Activated T-helper 1 cell treated with anti-CD3 and anti-CD28 coated beads, Interleukin-12 subunit alpha, Interleukin-12 subunit beta, Interleukin-2, Interleukin-4 antibody, amounts not matched to agents 30 ng/mL and 10 ng/mL and 1 ng/mL, durations not matched to agents 14 hours and 24 hours and 36 hours (primary cell): ENCODE data around the gene SERPINB6. TPM values are rescaled to one million over a fixed set of nuclear protein-coding genes. Genes with fewer than 3 reads are reported as not detected.

Experiments
- DNase-seq: peaks from one replicate; pipeline ENCODE4 v3.0.0; 2021; ENCODE audit warnings: low spot score
- H3K27ac Mint-ChIP-seq: one replicate; pipeline ENCODE4 v1.8.0; 2021; ENCODE audit warnings: mild to moderate bottlenecking, mixed read lengths
- H3K27me3 Mint-ChIP-seq: one replicate; pipeline ENCODE4 v1.8.0; 2022; ENCODE audit warnings: mild to moderate bottlenecking, moderate library complexity, mixed read lengths; ENCODE audit not compliant: insufficient read depth
- H3K36me3 Mint-ChIP-seq: one replicate; pipeline ENCODE4 v1.8.0; 2021; ENCODE audit warnings: low read depth, mixed read lengths
- H3K4me1 Mint-ChIP-seq: one replicate; pipeline ENCODE4 v1.8.0; 2021; ENCODE audit warnings: low read depth, mixed read lengths
- H3K4me3 Mint-ChIP-seq: one replicate; pipeline ENCODE4 v1.8.0; 2021; ENCODE audit warnings: mild to moderate bottlenecking, moderate library complexity, mixed read lengths
- H3K9me3 Mint-ChIP-seq: one replicate; pipeline ENCODE4 v1.8.0; 2021; ENCODE audit warnings: mixed read lengths
- intact Hi-C: fragments of 100-400 bp; cut with micrococcal nuclease; formaldehyde crosslinking; loops from one replicate; pipeline ENCODE4 v1.15.1; 2024
- total RNA-seq: library from RNA; stranded (reverse); gene quantifications from 2 replicates; pipeline ENCODE4 v1.2.3, GENCODE V29; 2022

SERPINB6 gene
- total RNA-seq, 1 donor from 2014 or later: 34.9 TPM

DNA sequence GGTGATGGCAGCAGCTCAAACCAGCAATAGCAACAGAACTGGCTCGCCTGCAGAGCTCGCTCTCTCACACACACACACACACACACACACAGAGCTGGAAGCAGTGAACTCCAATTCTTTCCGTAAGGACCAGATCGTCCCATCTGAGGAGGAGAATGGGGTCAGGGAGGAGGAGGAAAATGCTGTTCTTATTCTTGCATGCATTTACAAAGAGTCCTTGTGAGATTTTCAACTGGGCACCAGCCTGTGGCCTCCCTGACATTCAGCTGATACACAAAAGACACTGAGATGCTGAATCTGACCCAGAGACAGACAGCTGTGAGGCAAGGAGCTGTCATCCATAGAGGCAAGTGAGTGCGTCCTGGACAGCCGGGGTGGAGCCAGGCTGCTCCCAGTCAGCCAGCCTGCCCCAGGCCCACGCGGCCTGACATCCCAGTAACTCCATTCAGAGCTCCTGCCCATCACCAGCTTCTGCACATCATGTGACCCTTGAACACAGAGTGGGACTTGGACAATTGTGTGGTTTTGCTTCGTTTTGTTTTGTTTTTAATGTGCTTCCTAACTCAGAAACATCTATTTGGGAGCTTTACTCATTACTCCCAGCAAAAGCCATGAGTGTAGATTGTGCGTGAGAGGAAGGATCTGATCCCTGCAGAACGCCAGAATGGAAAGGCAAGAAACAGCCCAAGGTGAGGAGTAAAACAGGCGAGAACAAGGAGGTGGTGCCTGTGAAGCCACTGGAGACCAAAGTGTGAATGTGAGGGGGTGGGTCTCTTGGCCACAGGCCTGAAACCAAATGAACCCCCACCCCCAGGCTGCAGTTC, 70.3 kb downstream of the SERPINB6 start:
- H3K4me1 Mint-ChIP-seq: peaks cover 60% of the 10 kb centered on the region
- no peaks in the 10 kb centered on the region for H3K9me3 Mint-ChIP-seq
- H3K27me3 Mint-ChIP-seq: peaks cover 2% of the 10 kb centered on the region
- H3K36me3 Mint-ChIP-seq: peaks cover 59% of the 10 kb centered on the region
- DNase-seq: no peak
- peak overlapping the region; percentile 94 for H3K4me3 Mint-ChIP-seq
- peak overlapping the region; percentile 93 for H3K27ac Mint-ChIP-seq
- intact Hi-C loops: loop anchor here (1.0 to 5.0 kb wide), 2 partner anchors 25 to 134 kb away; partner anchors contain the start of gene WRNIP1

- no peak for DNase-seq
- Mint-ChIP-seq H3K36me3 (peaks cover 65% of the 10 kb centered on the region), H3K4me3 (peak overlapping the region; percentile 94), H3K4me1 (peaks cover 62% of the 10 kb centered on the region), H3K9me3 (no peaks in the 10 kb centered on the region), H3K27me3 (peaks cover 2% of the 10 kb centered on the region), H3K27ac (peak overlapping the region; percentile 93)
- intact Hi-C loops: loop anchor here (1.0 to 5.0 kb wide), 2 partner anchors 24 to 133 kb away; partner anchors contain the start of gene WRNIP1
Measured at GRCh38 chr6:2900221-2900807, 71.1 kb downstream of the SERPINB6 start.

GRCh38 chr6:2899596-2899995, 71.8 kb downstream of the SERPINB6 start:
- Mint-ChIP-seq H3K36me3 (peaks cover 72% of the 10 kb centered on the region), H3K27ac (peak overlapping the region; percentile 93), H3K9me3 (no peaks in the 10 kb centered on the region), H3K27me3 (peaks cover 2% of the 10 kb centered on the region), H3K4me3 (peak overlapping the region; percentile 94), H3K4me1 (peaks cover 62% of the 10 kb centered on the region)
- intact Hi-C loops: loop anchor here (1.0 to 5.0 kb wide), 3 partner anchors 33 to 42 kb away; no protein-coding TSS in a partner anchor
- no peak for DNase-seq

Other genes starting within 250 kb of the SERPINB6 start
- gene MYLK4, start 220.6 kb downstream of the SERPINB6 start, total RNA-seq: 0.10 TPM in 2 replicates
- 47.5 and 51.3 TPM in 2 replicates for gene WRNIP1, start 206.2 kb downstream of the SERPINB6 start, total RNA-seq
- gene SERPINB1, start 129.7 kb downstream of the SERPINB6 start, total RNA-seq: 79.5 and 80.1 TPM in 2 replicates
- gene SERPINB9, start 68.3 kb downstream of the SERPINB6 start, total RNA-seq: 86.8 and 87.2 TPM in 2 replicates
- 30.2 and 34.8 TPM in 2 replicates for gene NQO2, start 28.3 kb upstream of the SERPINB6 start, total RNA-seq
- gene RIPK1, start 96.9 kb upstream of the SERPINB6 start, total RNA-seq: 17.1 and 19.4 TPM in 2 replicates
- gene BPHL, start 147.1 kb upstream of the SERPINB6 start, total RNA-seq: 6.6 and 7.9 TPM in 2 replicates
- gene TUBB2A, start 186.0 kb upstream of the SERPINB6 start, total RNA-seq: 5.2 and 5.6 TPM in 2 replicates